ENCODE measurements around the gene PTS. TPM values are rescaled to one million over a fixed set of nuclear protein-coding genes. Genes with fewer than 3 reads are reported as not detected.
"Not testable (repeated sequence)": the region's sequence is repeated elsewhere in the genome, so short reads cannot be mapped to it uniquely, and the experiment has no call there.

The PTS gene
- total RNA-seq = 20.6 and 24.5 TPM in 2 replicates

DNA sequence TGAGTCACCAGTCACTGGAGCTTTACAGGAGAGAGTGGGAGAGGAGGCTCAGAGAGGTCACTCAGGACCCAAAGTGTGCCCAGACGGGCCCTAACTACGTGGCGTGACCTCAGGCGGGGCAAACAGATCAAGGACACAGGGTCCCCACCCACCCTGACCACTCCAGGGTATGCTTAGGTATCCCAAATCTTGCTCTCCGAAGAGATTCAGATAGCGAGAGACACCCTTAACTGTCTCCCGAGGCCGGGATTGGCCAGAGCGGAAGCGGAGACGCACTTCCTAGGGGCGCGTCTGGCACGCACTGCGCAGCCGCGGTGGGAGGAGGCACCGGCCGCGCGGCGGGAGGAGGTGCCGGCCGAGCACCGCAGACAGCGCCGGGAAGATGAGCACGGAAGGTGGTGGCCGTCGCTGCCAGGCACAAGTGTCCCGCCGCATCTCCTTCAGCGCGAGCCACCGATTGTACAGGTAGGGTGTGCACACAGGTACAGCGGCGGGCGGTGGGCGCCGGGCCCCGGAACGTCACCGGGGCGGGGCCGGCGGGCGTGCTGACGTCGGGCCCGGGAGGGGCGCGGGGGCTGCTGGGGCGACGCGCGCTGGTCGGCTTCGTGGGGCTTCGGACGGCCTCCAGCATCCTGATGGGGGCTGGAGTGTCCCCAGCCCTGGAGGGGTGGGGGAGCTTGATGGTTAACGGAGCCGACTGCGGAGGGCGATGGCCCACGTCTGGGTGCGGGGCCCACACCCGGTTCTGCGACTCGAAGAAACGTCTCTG, at the start of gene PTS:
Gene PTS, plus strand, starts transcription at position 367 of the 769 bp plus-strand sequence. Its CDS starts 16 bp downstream, at position 383.
- peak; percentile 36 for DNase-seq (ENCODE audit: extremely low read depth, low read depth, low spot score)

DNA sequence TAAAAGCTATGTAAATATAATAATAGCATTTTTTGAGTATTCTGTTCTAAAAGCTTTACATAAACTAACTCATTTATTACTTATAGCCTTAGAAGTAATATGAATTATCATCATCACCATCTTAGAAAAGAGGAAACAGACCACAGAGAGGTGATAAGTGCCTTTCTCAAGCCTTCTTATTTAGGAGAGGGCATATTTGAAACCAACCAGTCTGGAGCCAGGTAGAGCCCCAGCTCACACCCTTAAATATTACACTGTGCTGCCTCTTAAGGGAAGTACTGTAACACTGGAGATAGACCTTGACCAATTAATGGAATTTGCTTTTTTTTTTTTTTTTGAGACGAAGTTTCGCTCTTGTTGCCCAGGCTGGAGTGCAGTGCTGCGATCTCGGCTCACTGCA, 48.6 kb upstream of the PTS start:
- DNase-seq (ENCODE audit: extremely low read depth, low read depth, low spot score) = no peak

DNA sequence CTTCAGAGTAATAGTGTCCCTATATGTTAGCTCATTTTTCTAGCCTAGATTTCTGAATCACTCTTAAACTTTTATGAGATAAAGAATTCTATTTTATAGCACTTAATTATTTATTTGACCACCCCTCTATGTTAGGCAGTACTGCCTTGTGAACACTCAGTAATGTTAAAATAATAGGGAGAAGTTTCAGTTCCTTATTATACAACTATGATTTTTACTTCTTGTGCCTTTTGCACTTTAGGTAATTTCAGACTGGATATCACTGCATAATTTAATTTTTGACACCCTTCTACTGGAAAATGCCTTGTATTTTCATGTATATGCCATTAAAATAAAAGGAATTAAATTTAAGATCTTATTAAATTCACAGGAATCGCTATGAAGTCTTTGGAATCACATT, 47.8 kb upstream of the PTS start:
- DNase-seq (ENCODE audit: extremely low read depth, low read depth, low spot score) = no peak

DNA sequence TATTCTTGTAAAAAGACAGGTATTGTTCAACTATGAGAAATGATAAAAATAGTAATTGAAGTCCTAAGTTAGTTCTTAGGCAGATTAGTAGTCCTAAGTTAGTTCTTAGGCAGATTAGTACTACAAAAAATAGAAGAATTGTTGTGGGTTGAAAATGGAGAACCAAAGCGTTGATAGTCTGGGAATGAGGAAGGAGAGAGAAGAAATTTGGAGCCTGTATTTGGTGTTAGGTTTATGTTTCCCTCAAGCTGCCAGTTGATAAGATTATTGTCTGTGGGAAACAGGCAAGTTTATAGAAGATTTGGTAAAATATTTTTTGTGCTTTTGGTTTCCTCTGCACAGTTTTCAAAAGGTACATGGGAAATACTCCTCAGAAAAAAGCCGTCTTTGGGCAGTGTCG, 47.3 kb upstream of the PTS start:
- no peak for DNase-seq (ENCODE audit: extremely low read depth, low read depth, low spot score)

DNA sequence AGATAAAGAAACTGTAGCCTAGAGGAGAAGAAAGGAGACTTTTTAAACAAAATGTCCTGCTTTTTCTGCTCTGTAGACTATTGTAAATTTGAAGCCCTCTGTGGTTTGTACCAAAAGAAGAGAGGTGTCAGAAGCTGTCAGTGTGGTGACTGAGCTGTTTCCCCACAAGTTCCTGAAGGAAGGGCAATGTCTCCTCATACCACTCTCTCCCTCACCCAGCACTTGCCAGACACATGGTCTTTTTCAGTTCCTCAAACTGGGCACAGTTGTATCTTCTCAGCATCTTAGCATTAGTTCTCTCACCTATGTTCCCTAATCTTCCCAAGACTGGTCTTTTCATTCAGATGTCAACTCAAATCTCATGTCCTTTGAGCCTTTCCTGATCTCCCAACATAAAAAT, 46.6 kb upstream of the PTS start:
- no peak for DNase-seq (ENCODE audit: extremely low read depth, low read depth, low spot score)

DNA sequence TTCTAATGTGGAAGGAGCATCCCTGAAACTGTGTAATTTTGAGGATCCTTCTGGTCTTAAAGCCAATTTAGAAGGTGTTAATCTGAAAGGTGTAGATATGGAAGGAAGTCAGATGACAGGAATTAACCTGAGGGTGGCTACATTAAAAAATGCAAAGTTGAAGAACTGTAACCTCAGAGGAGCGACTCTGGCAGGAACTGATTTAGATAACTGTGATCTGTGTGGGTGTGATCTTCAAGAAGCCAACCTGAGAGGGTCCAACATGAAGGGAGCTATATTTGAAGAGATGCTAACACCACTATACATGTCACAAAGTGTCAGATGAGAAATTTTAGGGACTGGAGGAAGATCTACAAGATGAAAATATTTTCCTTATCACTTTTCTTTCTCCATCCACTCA, 43.4 kb upstream of the PTS start:
- DNase-seq (ENCODE audit: extremely low read depth, low read depth, low spot score) = no peak

DNA sequence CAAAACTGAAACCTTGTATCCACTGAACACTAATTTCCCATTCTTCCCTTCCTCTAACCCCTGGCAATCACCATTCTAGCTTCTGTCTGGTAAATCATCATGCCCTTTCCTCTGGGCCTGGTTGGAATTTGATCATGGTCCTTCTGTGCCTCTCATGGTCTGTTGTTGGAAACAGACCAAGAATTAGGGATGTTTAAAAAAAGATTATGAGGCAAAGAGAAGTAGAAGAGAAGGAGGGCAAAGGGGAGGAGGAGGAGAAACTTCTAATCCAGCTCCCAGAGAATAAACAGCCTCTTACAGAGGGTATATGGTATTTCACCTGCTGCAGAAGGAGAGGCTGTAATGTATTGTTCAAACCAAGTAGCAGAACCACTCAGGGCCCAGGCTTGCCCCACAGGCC, 40.3 kb upstream of the PTS start:
- no peak for DNase-seq (ENCODE audit: extremely low read depth, low read depth, low spot score)

DNA sequence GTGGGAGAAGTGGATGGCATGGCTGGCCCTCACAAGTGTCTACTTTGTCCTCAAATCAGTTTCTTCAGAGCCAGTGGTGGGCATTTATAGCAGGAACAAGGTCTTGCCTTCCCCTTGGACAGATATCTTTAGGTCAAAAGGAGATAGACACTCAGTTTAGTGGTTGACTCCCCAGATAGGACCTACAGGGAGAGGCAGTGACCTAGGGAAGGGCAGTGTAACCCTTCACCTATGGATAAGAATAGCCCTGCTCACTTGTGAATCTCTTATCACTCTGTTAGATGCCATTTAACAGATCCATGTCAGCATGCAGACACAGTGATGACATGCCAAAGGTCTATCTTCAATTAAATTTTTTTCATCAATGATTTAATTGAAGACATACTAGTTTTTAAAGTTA, 39.9 kb upstream of the PTS start:
- DNase-seq (ENCODE audit: extremely low read depth, low read depth, low spot score) = no peak

DNA sequence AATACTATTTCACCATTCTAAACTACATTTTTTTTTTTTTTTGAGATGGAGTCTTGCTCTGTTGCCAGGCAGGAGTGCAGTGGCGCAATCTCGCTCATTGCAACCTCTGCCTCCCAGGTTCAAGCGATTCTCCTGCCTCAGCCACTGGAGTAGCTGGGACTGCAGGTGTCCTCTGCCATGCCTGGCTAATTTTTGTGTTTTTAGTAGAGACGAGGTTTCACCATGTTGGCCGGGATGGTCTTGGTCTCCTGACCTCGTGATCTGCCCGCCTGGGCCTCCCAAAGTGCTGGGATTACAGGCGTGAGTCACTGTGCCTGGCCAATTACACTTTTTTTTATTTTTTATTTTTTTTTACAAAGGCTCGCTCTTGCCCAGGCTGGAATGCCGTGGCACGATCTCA, 31.1 kb upstream of the PTS start:
- not testable (repeated sequence) for DNase-seq (ENCODE audit: extremely low read depth, low read depth, low spot score)

DNA sequence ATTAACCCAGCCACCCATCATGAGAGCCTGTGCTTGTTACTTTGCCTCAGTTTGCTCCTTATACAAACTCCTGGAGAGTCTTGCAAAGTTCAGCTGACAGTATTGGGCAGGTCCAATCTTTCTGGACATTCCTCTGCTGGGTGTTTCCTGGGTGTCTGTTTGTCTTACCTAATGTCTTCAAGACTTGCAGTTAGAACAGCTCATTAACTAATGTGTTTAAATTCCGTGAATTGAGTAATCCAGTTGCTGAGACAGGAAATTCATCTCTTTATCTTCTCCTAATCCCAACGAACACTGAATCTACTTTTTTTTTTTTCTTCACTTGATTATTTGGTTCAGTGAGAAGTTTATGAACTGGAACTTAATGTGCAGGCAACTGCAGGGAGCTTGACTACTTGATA, 30.3 kb upstream of the PTS start:
- no peak for DNase-seq (ENCODE audit: extremely low read depth, low read depth, low spot score)

DNA sequence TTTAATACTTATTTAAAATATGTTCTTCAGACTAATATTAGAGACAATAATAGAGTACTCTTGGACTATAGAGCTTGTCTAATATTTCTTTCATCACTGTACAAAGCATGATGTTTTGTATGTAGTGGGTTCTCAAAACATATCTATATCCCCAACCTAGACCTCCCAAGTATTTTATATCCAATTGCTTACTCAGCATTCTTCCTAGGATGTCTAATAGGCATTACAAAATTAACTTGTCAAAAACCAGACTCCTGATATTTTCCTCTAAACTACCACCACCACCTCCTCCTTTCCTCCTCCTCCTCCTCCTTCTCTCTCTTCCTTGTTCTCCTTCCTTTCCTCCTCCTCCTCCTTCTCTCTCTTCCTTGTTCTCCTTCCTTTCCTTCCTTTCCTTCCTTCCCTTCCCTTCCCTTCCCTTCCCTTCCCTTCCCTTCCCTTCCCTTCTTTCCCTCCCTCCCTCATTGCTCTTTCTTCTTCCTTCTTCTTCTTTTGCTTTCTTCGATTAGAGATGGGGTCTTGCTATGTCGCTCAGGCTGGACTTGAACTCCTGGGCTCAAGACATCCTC, 29.6 kb upstream of the PTS start:
- no peak for DNase-seq (ENCODE audit: extremely low read depth, low read depth, low spot score)

DNA sequence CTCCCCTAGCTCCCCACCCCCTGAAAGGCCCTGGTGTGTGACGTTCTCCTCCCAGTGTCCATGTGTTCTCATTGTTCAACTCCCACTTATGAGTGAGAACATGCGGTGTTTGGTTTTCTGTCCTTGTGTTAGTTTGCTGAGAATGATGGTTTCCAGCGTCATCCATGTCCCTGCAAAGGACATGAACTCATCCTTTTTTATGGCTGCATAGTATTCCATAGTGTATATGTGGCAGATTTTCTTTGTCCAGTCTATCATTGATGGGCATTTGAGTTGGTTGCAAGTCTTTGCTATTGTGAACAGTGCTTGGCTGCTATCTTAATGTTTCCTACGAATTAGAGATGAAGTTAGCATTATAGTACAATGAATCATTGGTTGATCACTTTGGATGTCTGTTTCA, 27.1 kb upstream of the PTS start:
- DNase-seq (ENCODE audit: extremely low read depth, low read depth, low spot score) = not testable (repeated sequence)

DNA sequence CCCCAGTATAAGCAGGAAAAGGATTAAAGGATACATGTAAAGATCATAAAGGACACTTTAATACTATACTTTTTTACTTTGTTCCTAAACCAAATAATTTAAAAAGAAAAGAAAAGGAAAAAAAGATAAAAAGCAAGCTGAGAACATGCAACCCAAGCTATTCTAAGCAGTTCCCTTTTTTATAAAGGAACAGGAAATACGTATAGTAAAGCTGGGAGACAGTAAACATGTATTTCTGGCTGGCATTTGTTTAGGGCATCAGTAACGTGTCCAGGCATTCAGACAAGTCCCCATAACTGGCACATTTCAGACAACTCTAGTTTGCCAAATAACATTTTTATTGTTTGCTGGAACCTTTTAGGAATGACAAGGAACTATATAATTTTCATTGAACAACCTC, 26.0 kb upstream of the PTS start:
- DNase-seq (ENCODE audit: extremely low read depth, low read depth, low spot score) = no peak

DNA sequence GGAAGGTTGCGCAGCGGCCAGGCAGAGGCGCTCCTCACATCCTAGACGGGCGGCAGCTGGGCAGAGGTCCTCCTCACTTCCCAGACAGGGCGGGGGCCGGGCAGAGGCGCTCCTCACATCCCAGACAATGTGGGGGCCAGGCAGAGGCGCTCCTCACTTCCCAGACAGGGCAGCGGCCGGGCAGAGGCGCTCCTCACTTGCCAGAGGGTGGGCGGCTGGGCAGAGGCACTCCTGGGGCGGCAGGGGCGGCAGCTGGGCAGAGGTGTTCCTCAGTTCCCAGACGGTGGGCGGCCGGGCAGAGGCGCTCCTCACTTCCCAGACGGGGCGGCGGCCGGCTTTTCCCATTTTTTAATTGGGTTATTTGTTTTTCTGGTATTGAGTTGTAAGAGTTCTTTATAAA, 20.2 kb upstream of the PTS start:
- no peak for DNase-seq (ENCODE audit: extremely low read depth, low read depth, low spot score)

DNA sequence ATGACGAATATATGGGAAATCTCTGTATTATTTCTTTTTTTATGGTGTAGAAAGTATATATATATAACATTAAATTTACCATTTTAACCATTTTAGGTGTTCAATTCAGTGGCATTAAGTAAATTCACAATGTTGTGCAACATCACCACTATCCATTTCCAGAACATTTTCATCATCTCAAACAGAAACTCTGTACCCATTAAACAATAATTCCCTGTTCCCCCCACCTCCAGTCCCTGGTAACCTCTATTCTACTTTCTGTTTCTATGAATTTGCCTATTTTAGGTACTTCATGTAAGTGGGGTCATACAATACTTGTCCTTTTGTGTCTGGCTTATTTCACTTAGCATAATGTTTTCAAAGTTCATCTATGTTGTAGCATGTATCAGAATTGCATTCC, 15.3 kb upstream of the PTS start:
- DNase-seq (ENCODE audit: extremely low read depth, low read depth, low spot score) = no peak

DNA sequence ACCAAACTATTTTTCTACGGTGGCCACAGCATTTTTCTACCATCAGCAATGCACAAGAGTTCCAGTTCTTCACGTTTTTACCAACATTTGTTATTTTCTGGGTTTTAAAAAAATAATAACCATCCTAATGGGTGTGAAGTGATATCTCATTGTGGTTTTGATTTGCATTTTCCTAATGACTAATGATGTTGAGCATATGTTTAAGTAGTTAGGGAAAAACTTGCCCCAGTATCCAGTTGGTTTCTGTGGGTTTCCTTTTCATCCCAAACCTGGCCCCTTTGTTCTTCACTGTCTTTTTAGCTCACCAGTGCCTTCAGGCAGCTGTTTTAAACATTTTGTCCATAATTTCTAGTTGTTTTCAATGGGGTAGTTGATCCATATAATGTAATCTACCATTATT, 14.7 kb upstream of the PTS start:
- no peak for DNase-seq (ENCODE audit: extremely low read depth, low read depth, low spot score)

DNA sequence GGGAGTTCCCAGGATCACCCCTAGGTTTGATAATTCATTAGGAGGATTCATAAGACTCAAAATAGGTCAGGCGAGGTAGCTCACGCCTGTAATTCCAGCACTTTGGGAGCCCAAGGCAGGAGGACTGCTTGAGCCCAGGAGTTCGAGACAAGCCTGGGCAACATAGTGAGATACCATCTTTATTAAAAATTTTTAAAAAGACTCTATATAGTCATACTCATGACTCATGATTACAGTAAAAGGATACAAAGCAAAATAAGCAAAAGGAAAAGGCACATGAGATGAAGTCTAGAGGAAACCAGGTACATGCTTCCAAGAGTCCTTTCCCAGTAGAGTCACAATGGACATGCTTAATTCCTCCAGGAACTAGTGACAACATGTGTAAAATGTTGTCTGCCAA, 13.9 kb upstream of the PTS start:
- no peak for DNase-seq (ENCODE audit: extremely low read depth, low read depth, low spot score)

DNA sequence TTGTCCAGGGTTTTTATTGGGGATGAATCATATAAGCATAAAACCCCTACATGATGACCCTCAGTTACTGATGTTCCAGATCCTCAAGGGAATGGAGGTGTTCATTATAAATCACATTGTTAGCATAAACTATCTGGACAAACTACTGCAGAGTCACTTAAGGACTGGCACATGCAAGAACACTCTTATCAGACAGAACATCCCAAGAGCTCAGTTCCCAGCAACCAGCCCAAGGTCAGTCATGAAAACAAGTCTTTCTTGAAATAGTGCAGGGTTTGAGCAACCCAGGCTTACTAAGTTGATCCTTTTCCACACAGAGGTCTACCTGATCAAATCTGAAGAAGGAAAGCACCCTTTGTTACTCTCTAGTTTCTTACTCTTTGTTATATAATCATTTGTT, 13.5 kb upstream of the PTS start:
- DNase-seq (ENCODE audit: extremely low read depth, low read depth, low spot score) = no peak

DNA sequence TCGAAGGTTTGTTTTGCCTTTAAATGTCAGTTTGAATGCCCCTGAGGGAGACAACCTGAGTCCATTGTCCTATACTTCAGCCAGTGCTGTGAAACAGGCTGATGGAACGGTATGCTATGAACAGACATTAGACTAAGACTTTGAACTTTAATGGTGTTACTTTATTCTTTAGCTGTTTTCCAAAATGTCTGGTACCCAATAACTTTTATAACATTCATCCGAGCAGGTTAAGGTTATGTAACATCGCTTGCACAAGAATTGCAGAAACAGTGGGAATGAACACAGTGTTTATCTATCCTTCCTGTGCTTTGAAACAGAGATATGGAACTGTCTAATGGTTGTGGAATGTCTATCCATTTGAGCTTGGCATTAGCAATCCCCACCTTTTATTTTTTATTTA, 12.5 kb upstream of the PTS start:
- DNase-seq (ENCODE audit: extremely low read depth, low read depth, low spot score) = no peak

DNA sequence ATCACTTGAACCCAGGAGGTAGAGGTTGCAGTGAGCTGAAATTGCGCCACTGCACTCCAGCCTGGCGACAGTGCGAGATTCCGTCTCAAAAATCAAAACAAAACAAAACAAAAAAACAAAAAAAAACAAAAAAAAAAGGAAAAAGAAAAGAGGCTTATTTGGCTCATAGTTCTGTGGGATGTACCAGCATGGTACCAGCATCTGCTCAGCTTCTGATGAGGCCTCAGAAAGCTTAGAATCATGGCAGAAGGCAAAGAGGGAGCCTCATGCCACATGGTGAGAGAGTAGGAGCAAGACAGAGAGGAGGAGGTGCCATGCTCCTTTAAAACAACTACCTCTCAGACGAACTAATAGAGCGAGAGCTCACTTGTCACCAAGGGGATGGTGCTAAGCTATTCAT, 10.6 kb upstream of the PTS start:
- no peak for DNase-seq (ENCODE audit: extremely low read depth, low read depth, low spot score)

DNA sequence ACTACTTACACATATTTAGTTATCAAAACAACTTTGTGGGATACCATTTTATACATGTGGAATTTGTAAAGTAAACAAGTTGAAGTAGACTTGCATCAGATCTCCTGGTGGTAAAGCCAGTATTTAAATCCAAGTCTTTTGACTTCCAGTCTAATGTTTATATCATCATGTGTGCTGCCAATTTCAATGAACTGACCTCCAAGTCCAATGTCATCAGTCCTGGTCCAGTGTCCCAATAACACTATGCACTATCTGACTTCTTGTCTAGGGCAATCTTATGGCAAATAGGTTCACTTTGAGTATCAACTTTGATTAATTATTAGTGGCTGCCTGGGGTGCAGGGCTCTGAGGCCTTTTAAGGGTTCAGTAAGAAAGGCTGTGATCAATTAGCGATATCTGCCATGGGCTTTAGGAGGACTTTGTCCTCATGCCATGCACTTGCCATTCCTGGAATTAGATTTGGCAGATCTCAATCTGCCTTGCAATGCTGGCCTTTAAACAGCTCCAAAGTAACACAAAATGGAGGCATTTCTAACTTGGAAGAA, 9.6 kb upstream of the PTS start:
- DNase-seq (ENCODE audit: extremely low read depth, low read depth, low spot score) = no peak

DNA sequence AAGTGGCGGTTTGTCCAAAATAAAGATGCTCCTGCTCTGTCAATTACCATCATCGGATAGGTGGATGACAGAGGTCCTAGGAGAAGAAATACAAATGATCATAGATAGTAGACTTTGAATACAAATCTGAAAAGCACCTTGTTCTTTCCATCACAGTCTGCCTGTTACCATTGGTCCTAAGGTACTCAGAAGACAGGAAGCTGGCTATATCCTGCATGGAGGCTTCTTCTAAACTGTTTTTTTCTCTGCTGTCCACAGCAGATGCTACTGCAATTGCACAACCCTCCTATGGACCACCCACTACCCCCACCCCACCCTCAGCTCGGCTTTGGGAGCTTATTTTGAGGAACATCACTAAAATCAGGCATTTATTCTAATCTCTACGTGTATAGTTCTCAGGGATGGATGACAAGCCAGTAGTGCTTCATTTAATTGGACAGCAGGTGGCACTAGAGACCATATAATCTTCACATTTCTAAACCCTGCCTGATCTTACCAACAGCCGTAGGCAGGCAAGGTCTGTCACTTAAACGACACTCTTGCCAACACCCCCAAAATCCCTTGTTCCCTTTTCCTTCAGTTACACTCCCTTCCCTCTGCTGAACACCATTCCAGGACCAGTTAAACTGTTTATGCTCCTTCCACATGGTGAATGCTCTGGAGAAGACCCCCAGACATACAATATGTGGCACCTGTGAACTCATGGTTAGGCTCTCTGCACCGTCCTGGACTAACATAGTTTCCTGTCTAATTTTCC, 6.6 kb upstream of the PTS start:
- peak; percentile 80 for DNase-seq (ENCODE audit: extremely low read depth, low read depth, low spot score)

Measured in glomerular endothelial cell (primary cell).